ENCODE results near the gene GDF10.

GDF10 gene

DNA sequence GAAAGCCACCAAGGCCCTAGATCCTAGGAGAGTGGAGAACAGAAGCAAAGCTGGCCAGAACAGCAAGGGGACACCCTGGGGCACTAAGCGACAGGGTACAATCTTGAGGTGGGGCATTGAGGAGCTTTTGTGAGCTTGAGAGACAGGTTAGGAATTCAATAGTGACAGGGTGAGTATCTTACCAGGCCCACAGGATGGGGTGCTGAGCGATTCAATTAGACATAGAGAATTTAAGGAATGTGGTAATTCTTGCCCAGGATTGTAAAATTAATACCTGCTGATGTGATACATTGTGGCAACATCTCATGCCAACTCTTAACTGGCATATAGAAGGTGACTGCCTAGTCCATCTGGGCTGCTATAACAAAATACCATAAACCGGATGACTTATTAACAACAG lies 62.2 kb downstream of the GDF10 start:
- ATAC-seq = no peak
- TF ChIP-seq CSDC2 (CRISPR knock-in tag; IDR thresholded peaks at IDR 0.05) = no peak
- no peak for TF ChIP-seq GLIS3 (CRISPR knock-in tag; IDR thresholded peaks at IDR 0.05)
- TF ChIP-seq, protein P1, sequence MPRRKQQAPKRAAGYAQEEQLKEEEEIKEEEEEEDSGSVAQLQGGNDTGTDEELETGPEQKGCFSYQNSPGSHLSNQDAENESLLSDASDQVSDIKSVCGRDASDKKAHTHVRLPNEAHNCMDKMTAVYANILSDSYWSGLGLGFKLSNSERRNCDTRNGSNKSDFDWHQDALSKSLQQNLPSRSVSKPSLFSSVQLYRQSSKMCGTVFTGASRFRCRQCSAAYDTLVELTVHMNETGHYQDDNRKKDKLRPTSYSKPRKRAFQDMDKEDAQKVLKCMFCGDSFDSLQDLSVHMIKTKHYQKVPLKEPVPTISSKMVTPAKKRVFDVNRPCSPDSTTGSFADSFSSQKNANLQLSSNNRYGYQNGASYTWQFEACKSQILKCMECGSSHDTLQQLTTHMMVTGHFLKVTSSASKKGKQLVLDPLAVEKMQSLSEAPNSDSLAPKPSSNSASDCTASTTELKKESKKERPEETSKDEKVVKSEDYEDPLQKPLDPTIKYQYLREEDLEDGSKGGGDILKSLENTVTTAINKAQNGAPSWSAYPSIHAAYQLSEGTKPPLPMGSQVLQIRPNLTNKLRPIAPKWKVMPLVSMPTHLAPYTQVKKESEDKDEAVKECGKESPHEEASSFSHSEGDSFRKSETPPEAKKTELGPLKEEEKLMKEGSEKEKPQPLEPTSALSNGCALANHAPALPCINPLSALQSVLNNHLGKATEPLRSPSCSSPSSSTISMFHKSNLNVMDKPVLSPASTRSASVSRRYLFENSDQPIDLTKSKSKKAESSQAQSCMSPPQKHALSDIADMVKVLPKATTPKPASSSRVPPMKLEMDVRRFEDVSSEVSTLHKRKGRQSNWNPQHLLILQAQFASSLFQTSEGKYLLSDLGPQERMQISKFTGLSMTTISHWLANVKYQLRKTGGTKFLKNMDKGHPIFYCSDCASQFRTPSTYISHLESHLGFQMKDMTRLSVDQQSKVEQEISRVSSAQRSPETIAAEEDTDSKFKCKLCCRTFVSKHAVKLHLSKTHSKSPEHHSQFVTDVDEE (CRISPR knock-in tag; IDR thresholded peaks at IDR 0.05) = no peak
- TF ChIP-seq ZNF565 (CRISPR knock-in tag; conservative IDR thresholded peaks at IDR 0.05; ENCODE audit: low read depth) = no peak
- TF ChIP-seq ZFP30 (CRISPR knock-in tag; IDR thresholded peaks at IDR 0.05) = no peak
- TF ChIP-seq TOX (CRISPR knock-in tag; IDR thresholded peaks at IDR 0.05; ENCODE audit: borderline replicate concordance) = no peak
- TF ChIP-seq ZC3H10 (CRISPR knock-in tag; IDR thresholded peaks at IDR 0.05) = no peak
- TF ChIP-seq, protein P2, sequence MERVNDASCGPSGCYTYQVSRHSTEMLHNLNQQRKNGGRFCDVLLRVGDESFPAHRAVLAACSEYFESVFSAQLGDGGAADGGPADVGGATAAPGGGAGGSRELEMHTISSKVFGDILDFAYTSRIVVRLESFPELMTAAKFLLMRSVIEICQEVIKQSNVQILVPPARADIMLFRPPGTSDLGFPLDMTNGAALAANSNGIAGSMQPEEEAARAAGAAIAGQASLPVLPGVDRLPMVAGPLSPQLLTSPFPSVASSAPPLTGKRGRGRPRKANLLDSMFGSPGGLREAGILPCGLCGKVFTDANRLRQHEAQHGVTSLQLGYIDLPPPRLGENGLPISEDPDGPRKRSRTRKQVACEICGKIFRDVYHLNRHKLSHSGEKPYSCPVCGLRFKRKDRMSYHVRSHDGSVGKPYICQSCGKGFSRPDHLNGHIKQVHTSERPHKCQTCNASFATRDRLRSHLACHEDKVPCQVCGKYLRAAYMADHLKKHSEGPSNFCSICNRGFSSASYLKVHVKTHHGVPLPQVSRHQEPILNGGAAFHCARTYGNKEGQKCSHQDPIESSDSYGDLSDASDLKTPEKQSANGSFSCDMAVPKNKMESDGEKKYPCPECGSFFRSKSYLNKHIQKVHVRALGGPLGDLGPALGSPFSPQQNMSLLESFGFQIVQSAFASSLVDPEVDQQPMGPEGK (CRISPR knock-in tag; IDR thresholded peaks at IDR 0.05; ENCODE audit: borderline replicate concordance) = no peak
